Right atrium auricular region (tissue), 2 donors: ENCODE data around the gene ZNF41. TPM values are rescaled to one million over a fixed set of nuclear protein-coding genes. Genes with fewer than 3 reads are reported as not detected.
"Not testable (repeated sequence)": the region's sequence is repeated elsewhere in the genome, so short reads cannot be mapped to it uniquely, and the experiment has no call there.

Experiments used
- DNase-seq: peaks from one replicate; pipeline ENCODE4 v3.0.0-alpha.2; 2019; ENCODE audit warnings: low spot score
- H3K27ac ChIP-seq, 2 donors: fragments of 200-600 bp; sonication (generic); 1 replicate in 1 of 2; 2 replicates in 1 of 2; pipeline ENCODE4 v1.5.1; 2016 to 2019
- H3K27me3 ChIP-seq, 2 donors: fragments of 200-600 bp; sonication (generic); one replicate each; pipeline versions ENCODE4 v1.5.1 to v1.6.0; 2017 to 2019
- H3K36me3 ChIP-seq: fragments of 200-600 bp; sonication (generic); one replicate; pipeline ENCODE4 v1.5.1; 2016
- H3K4me1 ChIP-seq, 2 donors: fragments of 200-600 bp; sonication (generic); one replicate each; pipeline versions ENCODE4 v1.5.1 to v1.6.0; 2017 to 2019
- H3K4me3 ChIP-seq, 2 donors: fragments of 200-600 bp; sonication (generic); 1 replicate in 1 of 2; 2 replicates in 1 of 2; pipeline ENCODE4 v1.5.1; 2017 to 2019; ENCODE audit warnings: mild to moderate bottlenecking in 1 of 2, moderate library complexity in 1 of 2
- H3K9me3 ChIP-seq, 2 donors: fragments of 200-600 bp; sonication (generic); one replicate each; pipeline ENCODE4 v1.5.1; 2019
- total RNA-seq, 2 donors: library from RNA; depleted of rRNA; stranded (reverse); fragments of >200 nt; gene quantifications; one replicate each; pipeline ENCODE4 v1.1.0, GENCODE V29; 2016
- TF ChIP-seq, protein P1 (sequence below), 2 donors: fragments of 200-600 bp; sonication (generic); IDR thresholded peaks; one replicate each; pipeline ENCODE4 v1.5.1; 2019; ENCODE audit warnings: antibody characterized with exemption in 2 of 2

ZNF41 gene
- total RNA-seq, 2 donors from 2014 or later, result 10.5 to 12.1 TPM

DNA sequence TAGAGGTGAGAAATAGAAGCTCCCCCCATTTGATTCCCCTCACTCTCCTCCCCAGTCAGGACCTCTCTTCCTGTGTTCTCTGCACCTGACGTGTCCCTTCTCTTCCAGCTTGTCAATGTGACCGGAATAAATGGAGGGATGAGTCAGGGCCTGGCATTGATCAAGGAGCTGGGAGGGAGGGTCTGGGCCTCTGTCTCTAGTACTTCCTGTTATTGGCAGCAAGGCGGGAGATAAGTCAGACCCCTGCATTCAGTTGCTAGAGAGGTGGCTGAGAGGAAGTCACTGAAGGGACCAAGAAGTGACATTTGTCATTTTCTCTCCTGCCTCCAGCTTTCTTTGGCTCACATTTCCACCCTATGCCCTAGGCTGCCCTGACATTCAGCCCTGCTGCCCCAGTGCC, 35.1 kb upstream of the ZNF41 start:
- H3K27me3 ChIP-seq, result no peaks in the 10 kb centered on the region
- peaks cover 0 to 6% of the 10 kb centered on the region in 2 donors for H3K9me3 ChIP-seq
- no peak for DNase-seq
- H3K36me3 ChIP-seq, result no peaks in the 10 kb centered on the region
- no peak overlapping the region for H3K27ac ChIP-seq
- no peak overlapping the region for H3K4me3 ChIP-seq
- no peaks in the 10 kb centered on the region for H3K4me1 ChIP-seq
- TF ChIP-seq, protein P1, sequence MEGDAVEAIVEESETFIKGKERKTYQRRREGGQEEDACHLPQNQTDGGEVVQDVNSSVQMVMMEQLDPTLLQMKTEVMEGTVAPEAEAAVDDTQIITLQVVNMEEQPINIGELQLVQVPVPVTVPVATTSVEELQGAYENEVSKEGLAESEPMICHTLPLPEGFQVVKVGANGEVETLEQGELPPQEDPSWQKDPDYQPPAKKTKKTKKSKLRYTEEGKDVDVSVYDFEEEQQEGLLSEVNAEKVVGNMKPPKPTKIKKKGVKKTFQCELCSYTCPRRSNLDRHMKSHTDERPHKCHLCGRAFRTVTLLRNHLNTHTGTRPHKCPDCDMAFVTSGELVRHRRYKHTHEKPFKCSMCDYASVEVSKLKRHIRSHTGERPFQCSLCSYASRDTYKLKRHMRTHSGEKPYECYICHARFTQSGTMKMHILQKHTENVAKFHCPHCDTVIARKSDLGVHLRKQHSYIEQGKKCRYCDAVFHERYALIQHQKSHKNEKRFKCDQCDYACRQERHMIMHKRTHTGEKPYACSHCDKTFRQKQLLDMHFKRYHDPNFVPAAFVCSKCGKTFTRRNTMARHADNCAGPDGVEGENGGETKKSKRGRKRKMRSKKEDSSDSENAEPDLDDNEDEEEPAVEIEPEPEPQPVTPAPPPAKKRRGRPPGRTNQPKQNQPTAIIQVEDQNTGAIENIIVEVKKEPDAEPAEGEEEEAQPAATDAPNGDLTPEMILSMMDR (IDR thresholded peaks at IDR 0.05), result no peak

DNA sequence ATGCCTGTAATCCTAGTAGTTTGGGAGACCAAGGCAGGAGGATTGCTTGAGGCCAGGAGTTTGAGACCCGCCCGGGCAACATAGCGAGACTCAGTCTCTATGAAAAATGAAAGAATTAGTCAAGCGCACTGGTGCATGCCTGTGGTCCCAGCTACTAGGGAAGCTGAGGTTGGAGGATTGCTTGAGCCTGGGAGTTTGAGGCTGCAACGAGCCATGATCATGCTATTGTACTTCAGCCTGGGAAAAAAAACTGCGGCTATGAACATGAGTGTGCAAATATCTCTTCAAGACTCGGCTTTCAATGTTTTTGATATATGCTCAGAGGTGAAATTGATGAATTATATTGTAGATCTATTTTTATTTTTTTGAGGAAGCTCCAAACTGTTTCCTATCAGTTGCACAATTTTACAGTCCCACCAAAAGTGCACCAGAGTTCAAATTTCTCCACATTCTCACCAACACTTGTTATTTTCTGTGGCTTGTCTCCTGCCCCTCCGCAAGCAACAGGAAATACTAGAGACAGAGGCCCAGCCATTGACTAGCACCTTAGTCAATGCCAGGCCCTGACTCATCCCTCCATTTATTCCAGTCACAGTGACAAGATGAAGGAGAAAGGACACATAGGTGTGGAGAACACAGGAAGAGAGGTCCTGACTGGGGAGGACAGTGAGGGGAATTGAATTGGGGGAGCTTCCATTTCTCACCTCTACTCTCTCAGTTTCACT, 33.1 kb upstream of the ZNF41 start:
- no peak overlapping the region for H3K4me3 ChIP-seq
- TF ChIP-seq, protein P1 (IDR thresholded peaks at IDR 0.05), result no peak
- no peaks in the 10 kb centered on the region for H3K36me3 ChIP-seq
- no peak overlapping the region for H3K27ac ChIP-seq
- no peaks in the 10 kb centered on the region for H3K4me1 ChIP-seq
- H3K27me3 ChIP-seq, result no peaks in the 10 kb centered on the region
- H3K9me3 ChIP-seq, result peaks cover 0 to 4% of the 10 kb centered on the region in 2 donors
- DNase-seq, result no peak

DNA sequence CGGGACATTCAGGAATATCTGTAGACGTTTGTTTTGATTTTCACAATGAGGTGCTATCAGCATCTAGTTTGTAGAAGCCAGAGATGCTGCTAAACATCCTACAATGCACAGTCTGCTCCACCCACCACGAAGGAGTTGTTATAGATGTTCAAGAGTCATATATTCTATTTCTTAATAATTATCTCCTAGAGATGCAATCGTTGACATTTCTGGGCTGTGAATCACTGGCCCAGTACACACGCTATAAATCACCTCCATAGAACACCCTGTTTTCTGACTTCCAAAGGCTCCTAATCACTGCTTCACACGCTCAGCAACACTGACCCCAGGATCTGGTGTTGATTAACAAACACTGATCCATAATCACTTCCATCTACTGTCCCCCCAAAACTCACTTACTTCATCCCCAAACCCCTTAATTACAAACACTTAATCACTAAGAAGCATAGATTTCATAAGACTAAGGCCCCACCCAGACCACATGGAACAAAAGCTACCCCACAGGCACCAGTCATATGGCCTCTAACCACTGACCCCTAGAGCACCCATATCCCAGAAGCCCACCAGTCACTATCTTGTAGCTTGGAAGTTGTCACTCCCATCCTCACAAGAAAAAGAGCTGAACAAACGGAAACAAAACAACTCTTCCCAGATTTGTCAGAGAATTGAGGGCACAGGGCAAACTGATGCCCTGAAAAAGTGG, 31.7 kb upstream of the ZNF41 start:
- Histone ChIP-seq H3K9me3 (no peaks in the 10 kb centered on the region), H3K27me3 (no peaks in the 10 kb centered on the region), H3K36me3 (no peaks in the 10 kb centered on the region), H3K4me1 (no peaks in the 10 kb centered on the region), H3K4me3 (no peak overlapping the region), H3K27ac (no peak overlapping the region)
- TF ChIP-seq, protein P1 (IDR thresholded peaks at IDR 0.05), result no peak
- no peak for DNase-seq

DNA sequence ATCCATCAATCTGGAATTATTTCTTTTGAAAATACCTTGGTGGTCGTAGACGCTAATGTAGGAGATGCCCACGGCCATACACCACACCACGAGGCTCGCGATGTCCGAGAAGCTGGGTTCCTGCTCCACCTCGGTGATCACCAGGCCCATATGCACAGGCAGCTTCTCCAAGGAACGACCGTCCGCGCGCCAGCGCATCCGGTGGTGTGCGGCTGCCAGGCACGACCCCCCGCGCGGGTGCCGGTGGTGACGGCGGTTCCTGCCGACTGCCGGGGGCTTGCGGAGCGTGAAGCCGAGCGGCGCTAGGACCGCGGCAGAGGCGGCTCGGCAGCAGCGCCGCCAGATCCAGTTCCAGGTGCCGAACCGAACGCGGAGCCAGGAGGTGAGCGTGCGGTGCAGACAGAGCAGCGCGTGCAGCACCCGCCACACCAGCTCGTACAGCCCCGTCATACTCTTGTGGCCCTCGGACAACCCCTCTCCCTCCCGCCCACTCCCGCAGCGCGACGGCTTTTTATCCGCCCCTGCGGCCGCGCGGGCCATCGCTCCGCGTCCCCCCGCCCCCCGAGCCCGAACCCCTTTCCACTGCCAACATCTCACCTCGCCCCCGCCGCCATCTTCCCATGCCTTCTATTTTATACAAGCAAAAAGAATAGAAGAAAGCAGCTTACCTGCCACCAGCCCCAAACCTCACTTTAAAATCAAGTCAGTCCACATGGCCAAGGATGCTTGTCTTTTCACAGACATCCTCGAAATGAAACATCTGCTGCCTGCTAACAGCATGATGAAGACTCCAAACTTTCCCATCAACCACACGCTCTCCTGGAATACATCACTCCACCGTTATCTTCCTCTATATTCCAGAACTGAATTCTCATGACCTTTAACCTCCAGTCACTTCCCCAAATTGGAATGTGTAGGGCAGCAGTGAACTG, 30.3 kb upstream of the ZNF41 start:
- not testable (repeated sequence) for H3K4me1 ChIP-seq, H3K27ac ChIP-seq, H3K27me3 ChIP-seq, H3K36me3 ChIP-seq, DNase-seq, H3K9me3 ChIP-seq
- H3K4me3 ChIP-seq, result peak overlapping the region; percentile 21 to 41

DNA sequence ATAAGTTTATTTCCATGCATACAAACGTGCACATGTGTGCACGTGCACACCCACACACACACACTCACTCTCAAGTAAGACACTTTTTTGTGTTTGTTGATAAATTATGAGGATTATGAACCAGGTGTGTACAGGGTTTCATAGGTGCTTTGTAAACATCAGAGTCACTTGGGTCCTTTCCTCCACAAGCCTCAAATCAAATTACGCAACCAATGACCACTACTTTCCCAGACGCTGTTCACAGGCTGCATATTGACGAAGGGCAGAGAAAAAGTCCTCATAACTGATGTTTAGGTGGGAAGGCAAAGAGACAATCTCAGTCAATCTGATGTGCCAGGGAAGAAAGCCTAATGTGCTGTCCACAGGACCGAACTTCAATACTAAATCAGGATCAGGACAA, 29.4 kb upstream of the ZNF41 start:
- not testable (repeated sequence) for H3K4me1 ChIP-seq, DNase-seq, H3K4me3 ChIP-seq, H3K9me3 ChIP-seq, H3K27ac ChIP-seq, H3K36me3 ChIP-seq, H3K27me3 ChIP-seq

DNA sequence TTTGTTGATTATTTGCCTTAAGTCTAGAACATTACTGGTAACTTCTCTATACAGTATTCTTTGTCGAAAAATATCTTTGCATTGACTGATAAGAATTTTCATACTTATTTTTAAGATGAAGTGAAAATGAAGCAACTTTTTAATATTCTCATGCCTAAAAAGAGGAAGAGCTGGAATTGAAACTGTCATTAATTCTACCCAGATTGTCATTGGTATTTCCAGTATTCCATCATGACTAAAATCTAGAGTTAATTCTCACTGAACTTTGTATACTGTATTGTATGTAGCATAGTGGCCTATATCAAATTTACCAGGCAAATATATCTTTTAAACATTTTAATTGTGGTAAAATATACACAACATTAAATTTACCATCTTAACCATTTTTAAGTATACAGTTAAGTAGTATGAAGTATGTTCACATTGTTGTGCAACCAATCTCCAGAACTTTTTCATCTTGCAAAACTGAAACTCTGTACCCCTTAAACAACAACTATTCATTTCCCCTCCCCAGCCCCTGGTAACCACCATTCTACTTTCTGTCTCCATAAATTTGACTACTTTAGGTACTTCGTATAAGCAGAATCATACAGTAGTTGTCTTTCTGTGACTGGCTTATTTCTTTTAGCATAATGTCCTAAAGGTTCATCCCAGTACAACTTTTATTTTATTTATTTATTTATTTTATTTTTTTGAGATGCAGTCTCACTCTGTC, 24.3 kb upstream of the ZNF41 start:
- H3K4me1 ChIP-seq, result no peaks in the 10 kb centered on the region
- H3K4me3 ChIP-seq, result no peak overlapping the region
- H3K36me3 ChIP-seq, result no peaks in the 10 kb centered on the region
- DNase-seq, result no peak
- H3K9me3 ChIP-seq, result no peaks in the 10 kb centered on the region
- TF ChIP-seq, protein P1 (IDR thresholded peaks at IDR 0.05), result no peak
- no peak overlapping the region for H3K27ac ChIP-seq
- no peaks in the 10 kb centered on the region for H3K27me3 ChIP-seq
